ENCODE measurements around the gene APLF. TPM values are rescaled to one million over a fixed set of nuclear protein-coding genes. Genes with fewer than 3 reads are reported as not detected.

Gene APLF
- total and polyA plus RNA-seq, 9 donors = 1.0 to 14.1 (median 9.3) TPM

- Histone ChIP-seq H3K4me1 (ENCODE audit: insufficient read depth) (no peaks in the 10 kb centered on the region), H3K9me3 (no peaks in the 10 kb centered on the region), H3K27ac (no peak overlapping the region), H3K4me3 (no peak overlapping the region), H3K36me3 (no peaks in the 10 kb centered on the region), H3K27me3 (no peaks in the 10 kb centered on the region)
- TF ChIP-seq EP300 (IDR thresholded peaks at IDR 0.05) = no peak
- TF ChIP-seq, protein P1, sequence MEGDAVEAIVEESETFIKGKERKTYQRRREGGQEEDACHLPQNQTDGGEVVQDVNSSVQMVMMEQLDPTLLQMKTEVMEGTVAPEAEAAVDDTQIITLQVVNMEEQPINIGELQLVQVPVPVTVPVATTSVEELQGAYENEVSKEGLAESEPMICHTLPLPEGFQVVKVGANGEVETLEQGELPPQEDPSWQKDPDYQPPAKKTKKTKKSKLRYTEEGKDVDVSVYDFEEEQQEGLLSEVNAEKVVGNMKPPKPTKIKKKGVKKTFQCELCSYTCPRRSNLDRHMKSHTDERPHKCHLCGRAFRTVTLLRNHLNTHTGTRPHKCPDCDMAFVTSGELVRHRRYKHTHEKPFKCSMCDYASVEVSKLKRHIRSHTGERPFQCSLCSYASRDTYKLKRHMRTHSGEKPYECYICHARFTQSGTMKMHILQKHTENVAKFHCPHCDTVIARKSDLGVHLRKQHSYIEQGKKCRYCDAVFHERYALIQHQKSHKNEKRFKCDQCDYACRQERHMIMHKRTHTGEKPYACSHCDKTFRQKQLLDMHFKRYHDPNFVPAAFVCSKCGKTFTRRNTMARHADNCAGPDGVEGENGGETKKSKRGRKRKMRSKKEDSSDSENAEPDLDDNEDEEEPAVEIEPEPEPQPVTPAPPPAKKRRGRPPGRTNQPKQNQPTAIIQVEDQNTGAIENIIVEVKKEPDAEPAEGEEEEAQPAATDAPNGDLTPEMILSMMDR (IDR thresholded peaks at IDR 0.05) = no peak
- no peak for TF ChIP-seq POLR2A (IDR thresholded peaks at IDR 0.05)
- intact Hi-C loops (cut with DNase I) = no loop called here
- no peak for DNase-seq
- 88 to 93% (median 90%) methylated on average over 3 of the region's 3 CpGs for WGBS, 3 donors
Measured at GRCh38 chr2:68454719-68455118, 12.7 kb upstream of the APLF start.

DNA sequence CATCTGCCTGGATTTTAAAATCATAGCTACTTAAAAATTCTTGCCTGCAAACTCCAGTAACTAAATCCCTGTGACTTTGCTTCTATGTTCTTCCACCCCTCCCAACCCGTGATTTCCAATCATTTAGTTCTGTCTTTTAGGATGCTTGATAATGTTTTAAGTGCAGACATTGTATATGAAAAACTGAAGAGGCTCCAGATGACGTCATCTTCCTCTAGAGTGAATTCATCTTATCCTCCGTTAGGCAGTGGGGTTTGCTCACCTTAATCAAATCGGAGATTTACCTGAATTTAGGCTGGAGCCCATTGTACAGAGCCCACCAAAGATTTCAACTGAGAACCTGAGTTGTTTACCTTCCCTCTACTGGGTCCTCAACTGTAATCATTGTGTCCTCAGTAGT, 11.2 kb upstream of the APLF start:
- H3K27me3 ChIP-seq = no peaks in the 10 kb centered on the region
- no peaks in the 10 kb centered on the region for H3K9me3 ChIP-seq
- intact Hi-C loops (cut with DNase I) = no loop called here
- H3K36me3 ChIP-seq = no peaks in the 10 kb centered on the region
- H3K27ac ChIP-seq = no peak overlapping the region
- H3K4me3 ChIP-seq = no peak overlapping the region
- no peak for DNase-seq
- H3K4me1 ChIP-seq (ENCODE audit: insufficient read depth) = no peaks in the 10 kb centered on the region
- 87 to 97% (median 94%) methylated on average over 4 of the region's 4 CpGs for WGBS, 3 donors
- no peak for TF ChIP-seq EP300 (IDR thresholded peaks at IDR 0.05)

GRCh38 chr2:68458981-68459380, 8.4 kb upstream of the APLF start:
- Histone ChIP-seq H3K36me3 (no peaks in the 10 kb centered on the region), H3K27ac (no peak overlapping the region), H3K4me1 (ENCODE audit: insufficient read depth) (no peaks in the 10 kb centered on the region), H3K27me3 (no peaks in the 10 kb centered on the region), H3K9me3 (no peaks in the 10 kb centered on the region), H3K4me3 (no peak overlapping the region)
- DNase-seq = no peak
- WGBS, 3 donors = 18 to 35% (median 22%) methylated on average over 1 of the region's 1 CpG
- intact Hi-C loops (cut with DNase I) = no loop called here
- TF ChIP-seq, protein P1 (IDR thresholded peaks at IDR 0.05) = no peak
- no peak for TF ChIP-seq POLR2A (IDR thresholded peaks at IDR 0.05)
- no peak for TF ChIP-seq EP300 (IDR thresholded peaks at IDR 0.05)

- Histone ChIP-seq H3K27ac (no peak overlapping the region), H3K27me3 (no peaks in the 10 kb centered on the region), H3K36me3 (no peaks in the 10 kb centered on the region), H3K4me1 (ENCODE audit: insufficient read depth) (peaks cover 2% of the 10 kb centered on the region), H3K4me3 (no peak overlapping the region), H3K9me3 (no peaks in the 10 kb centered on the region)
- WGBS, 3 donors = 0 to 3% (median 0%) methylated on average over 1 of the region's 1 CpG
- TF ChIP-seq EP300 (IDR thresholded peaks at IDR 0.05) = no peak
- TF ChIP-seq, protein P1 (IDR thresholded peaks at IDR 0.05) = peak; percentile 40 to 47 (median 45)
- intact Hi-C loops (cut with DNase I) = loop anchor here in 3 of 4 donors (5.0 to 10.0 kb wide), 2 partner anchors 461 to 464 kb away; no protein-coding TSS in a partner anchor
- no peak for DNase-seq
Measured at GRCh38 chr2:68463287-68463877, 4.0 kb upstream of the APLF start.

- TF ChIP-seq EP300 (IDR thresholded peaks at IDR 0.05) = no peak
- no peak for TF ChIP-seq POLR2A (IDR thresholded peaks at IDR 0.05)
- TF ChIP-seq, protein P1 (IDR thresholded peaks at IDR 0.05) = no peak
- no peaks in the 10 kb centered on the region for H3K27me3 ChIP-seq
- H3K27ac ChIP-seq = no peak overlapping the region
- intact Hi-C loops (cut with DNase I) = loop anchor here in 3 of 4 donors (5.0 to 10.0 kb wide), 2 partner anchors 460 to 463 kb away; no protein-coding TSS in a partner anchor
- peaks cover 2% of the 10 kb centered on the region for H3K4me1 ChIP-seq (ENCODE audit: insufficient read depth)
- no peak overlapping the region for H3K4me3 ChIP-seq
- DNase-seq = no peak
- H3K36me3 ChIP-seq = no peaks in the 10 kb centered on the region
- 90 to 95% (median 93%) methylated on average over 5 of the region's 5 CpGs for WGBS, 3 donors
- no peaks in the 10 kb centered on the region for H3K9me3 ChIP-seq
Measured at GRCh38 chr2:68464651-68465050, 2.7 kb upstream of the APLF start.

All from ovary (tissue), 9 donors.